WTC11 (cell line): ENCODE data around the gene ZBTB20. TPM values are rescaled to one million over a fixed set of nuclear protein-coding genes. Genes with fewer than 3 reads are reported as not detected.

Source experiments
- ATAC-seq: fragments of 200-7000 bp; cut with Tn5 transposase; 2 replicates; pipeline ENCODE4 v1.10.0; 2021; ENCODE audit warnings: mild to moderate bottlenecking, moderate library complexity
- CTCF ChIA-PET: fragments of 300-600 bp; sonication (Branson Sonifier 250); formaldehyde crosslinking; loops from one replicate; lab custom pipeline; 2021; ENCODE audit warnings: antibody characterized with exemption; lab: Charles Lee
- POLR2A ChIA-PET: fragments of 350-600 bp; sonication (Branson Sonifier 250); formaldehyde crosslinking; loops from one replicate; lab custom pipeline; 2021; ENCODE audit warnings: antibody characterized with exemption; lab: Charles Lee
- DNase-seq: peaks from one replicate; pipeline ENCODE4 v3.0.0; 2021; ENCODE audit warnings: low spot score
- H3K27ac Mint-ChIP-seq: 2 replicates; pipeline ENCODE4 v1.8.0; 2021; ENCODE audit warnings: mixed read lengths
- H3K27me3 Mint-ChIP-seq: 2 replicates; pipeline ENCODE4 v1.8.0; 2021; ENCODE audit warnings: low read depth, mild to moderate bottlenecking, moderate library complexity, mixed read lengths
- H3K36me3 Mint-ChIP-seq: 2 replicates; pipeline ENCODE4 v1.8.0; 2021; ENCODE audit warnings: mixed read lengths
- H3K4me1 Mint-ChIP-seq: 2 replicates; pipeline ENCODE4 v1.8.0; 2022; ENCODE audit warnings: mixed read lengths
- H3K4me3 Mint-ChIP-seq: 2 replicates; pipeline ENCODE4 v1.8.0; 2021; ENCODE audit warnings: mild to moderate bottlenecking, moderate library complexity, mixed read lengths
- H3K9me3 Mint-ChIP-seq: 2 replicates; pipeline ENCODE4 v1.8.0; 2021; ENCODE audit warnings: mixed read lengths
- ARID4B ChIP-seq: sonication (generic); formaldehyde crosslinking; IDR thresholded peaks from 2 replicates; pipeline ENCODE4 v1.8.0; 2023; ENCODE audit warnings: missing genetic modification reagents, mild to moderate bottlenecking, borderline replicate concordance
- FOXJ3 ChIP-seq: sonication (generic); formaldehyde crosslinking; IDR thresholded peaks from 2 replicates; pipeline ENCODE4 v1.9.0; 2021; ENCODE audit warnings: missing genetic modification reagents, mild to moderate bottlenecking, borderline replicate concordance
- JUN ChIP-seq: sonication (generic); formaldehyde crosslinking; IDR thresholded peaks from 2 replicates; pipeline ENCODE4 v1.8.0; 2023; ENCODE audit warnings: mild to moderate bottlenecking, missing genetic modification reagents
- NR3C1 ChIP-seq: sonication (generic); formaldehyde crosslinking; conservative IDR thresholded peaks from 2 replicates; pipeline ENCODE4 v1.8.1; 2023; ENCODE audit warnings: low read depth, mild to moderate bottlenecking, missing genetic modification reagents
- ZNF423 ChIP-seq: fragments of 250-450 bp; sonication (Bioruptor Pico); IDR thresholded peaks from 2 replicates; pipeline ENCODE4 v2.1.2; 2022; ENCODE audit warnings: mild to moderate bottlenecking, moderate library complexity
- ZNF425 ChIP-seq: fragments of 250-450 bp; sonication (Bioruptor Pico); conservative IDR thresholded peaks from 2 replicates; pipeline ENCODE4 v1.9.0; 2021; ENCODE audit warnings: mild to moderate bottlenecking
- total RNA-seq: library from RNA; stranded (reverse); gene quantifications from 3 replicates; pipeline ENCODE4 v1.2.3, GENCODE V29; 2021
- TF ChIP-seq, protein P1 (sequence below): fragments of 250-450 bp; sonication (Bioruptor Pico); IDR thresholded peaks from 2 replicates; pipeline ENCODE4 v2.1.2; 2022; ENCODE audit warnings: mild to moderate bottlenecking, moderate library complexity
- TF ChIP-seq, protein P2 (sequence below): sonication (generic); formaldehyde crosslinking; conservative IDR thresholded peaks from 2 replicates; pipeline ENCODE4 v1.8.1; 2023; ENCODE audit warnings: mild to moderate bottlenecking, low read depth, missing genetic modification reagents, moderate library complexity
- TF ChIP-seq, protein P3 (sequence below): sonication (generic); formaldehyde crosslinking; IDR thresholded peaks from 2 replicates; pipeline ENCODE4 v1.8.1; 2023; ENCODE audit warnings: mild to moderate bottlenecking, missing genetic modification reagents
- TF ChIP-seq, protein P4 (sequence below): sonication (generic); formaldehyde crosslinking; IDR thresholded peaks from 2 replicates; pipeline ENCODE4 v1.8.0; 2022; ENCODE audit warnings: mild to moderate bottlenecking, missing genetic modification reagents

Gene ZBTB20
- total RNA-seq, 1 experiment from 2014 or later = 1.5 TPM

GRCh38 chr3:114671741-114672510 lies 475.2 kb downstream of the ZBTB20 start (continued):
- TF ChIP-seq, protein P1, sequence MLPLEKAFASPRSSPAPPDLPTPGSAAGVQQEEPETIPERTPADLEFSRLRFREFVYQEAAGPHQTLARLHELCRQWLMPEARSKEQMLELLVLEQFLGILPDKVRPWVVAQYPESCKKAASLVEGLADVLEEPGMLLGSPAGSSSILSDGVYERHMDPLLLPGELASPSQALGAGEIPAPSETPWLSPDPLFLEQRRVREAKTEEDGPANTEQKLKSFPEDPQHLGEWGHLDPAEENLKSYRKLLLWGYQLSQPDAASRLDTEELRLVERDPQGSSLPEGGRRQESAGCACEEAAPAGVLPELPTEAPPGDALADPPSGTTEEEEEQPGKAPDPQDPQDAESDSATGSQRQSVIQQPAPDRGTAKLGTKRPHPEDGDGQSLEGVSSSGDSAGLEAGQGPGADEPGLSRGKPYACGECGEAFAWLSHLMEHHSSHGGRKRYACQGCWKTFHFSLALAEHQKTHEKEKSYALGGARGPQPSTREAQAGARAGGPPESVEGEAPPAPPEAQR (CRISPR knock-in tag) = no peak

DNA sequence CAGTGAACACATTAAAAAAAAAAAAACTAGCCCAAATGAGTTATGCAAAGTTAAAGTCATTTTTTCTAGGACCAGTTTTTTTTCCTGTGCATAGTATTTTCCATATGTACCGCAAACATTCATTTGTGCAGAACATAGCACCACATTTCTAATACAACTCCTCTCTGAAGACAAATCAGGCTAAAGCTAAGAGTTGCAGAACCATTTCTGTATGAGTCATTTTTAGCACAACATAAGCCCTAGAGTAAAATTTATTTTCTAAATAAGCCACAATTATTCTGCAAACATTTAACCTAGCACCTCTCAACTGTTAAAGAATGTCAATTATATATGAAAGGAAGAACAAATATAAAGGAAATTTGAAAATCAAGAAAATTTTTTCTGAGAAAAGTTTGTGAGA lies 477.5 kb downstream of the ZBTB20 start:
- no peak overlapping the region for H3K4me3 Mint-ChIP-seq
- CTCF ChIA-PET = no interaction called here
- H3K4me1 Mint-ChIP-seq = peaks cover 37% of the 10 kb centered on the region
- H3K9me3 Mint-ChIP-seq = no peaks in the 10 kb centered on the region
- POLR2A ChIA-PET = interaction anchor here (0.7 kb wide), 2 partner anchors 15 to 45 kb away, joined by 5 to 6 read pairs; no protein-coding TSS in a partner anchor
- no peaks in the 10 kb centered on the region for H3K36me3 Mint-ChIP-seq
- no peak overlapping the region for H3K27ac Mint-ChIP-seq
- DNase-seq = no peak
- TF ChIP-seq NR3C1 (CRISPR knock-in tag) (no peak), FOXJ3 (CRISPR knock-in tag) (no peak), JUN (CRISPR knock-in tag) (no peak), ARID4B (CRISPR knock-in tag) (no peak), ZNF423 (CRISPR knock-in tag) (no peak)
- TF ChIP-seq, protein P2, sequence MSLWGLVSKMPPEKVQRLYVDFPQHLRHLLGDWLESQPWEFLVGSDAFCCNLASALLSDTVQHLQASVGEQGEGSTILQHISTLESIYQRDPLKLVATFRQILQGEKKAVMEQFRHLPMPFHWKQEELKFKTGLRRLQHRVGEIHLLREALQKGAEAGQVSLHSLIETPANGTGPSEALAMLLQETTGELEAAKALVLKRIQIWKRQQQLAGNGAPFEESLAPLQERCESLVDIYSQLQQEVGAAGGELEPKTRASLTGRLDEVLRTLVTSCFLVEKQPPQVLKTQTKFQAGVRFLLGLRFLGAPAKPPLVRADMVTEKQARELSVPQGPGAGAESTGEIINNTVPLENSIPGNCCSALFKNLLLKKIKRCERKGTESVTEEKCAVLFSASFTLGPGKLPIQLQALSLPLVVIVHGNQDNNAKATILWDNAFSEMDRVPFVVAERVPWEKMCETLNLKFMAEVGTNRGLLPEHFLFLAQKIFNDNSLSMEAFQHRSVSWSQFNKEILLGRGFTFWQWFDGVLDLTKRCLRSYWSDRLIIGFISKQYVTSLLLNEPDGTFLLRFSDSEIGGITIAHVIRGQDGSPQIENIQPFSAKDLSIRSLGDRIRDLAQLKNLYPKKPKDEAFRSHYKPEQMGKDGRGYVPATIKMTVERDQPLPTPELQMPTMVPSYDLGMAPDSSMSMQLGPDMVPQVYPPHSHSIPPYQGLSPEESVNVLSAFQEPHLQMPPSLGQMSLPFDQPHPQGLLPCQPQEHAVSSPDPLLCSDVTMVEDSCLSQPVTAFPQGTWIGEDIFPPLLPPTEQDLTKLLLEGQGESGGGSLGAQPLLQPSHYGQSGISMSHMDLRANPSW (CRISPR knock-in tag) = no peak
- TF ChIP-seq, protein P1 (CRISPR knock-in tag) = no peak
- TF ChIP-seq, protein P3, sequence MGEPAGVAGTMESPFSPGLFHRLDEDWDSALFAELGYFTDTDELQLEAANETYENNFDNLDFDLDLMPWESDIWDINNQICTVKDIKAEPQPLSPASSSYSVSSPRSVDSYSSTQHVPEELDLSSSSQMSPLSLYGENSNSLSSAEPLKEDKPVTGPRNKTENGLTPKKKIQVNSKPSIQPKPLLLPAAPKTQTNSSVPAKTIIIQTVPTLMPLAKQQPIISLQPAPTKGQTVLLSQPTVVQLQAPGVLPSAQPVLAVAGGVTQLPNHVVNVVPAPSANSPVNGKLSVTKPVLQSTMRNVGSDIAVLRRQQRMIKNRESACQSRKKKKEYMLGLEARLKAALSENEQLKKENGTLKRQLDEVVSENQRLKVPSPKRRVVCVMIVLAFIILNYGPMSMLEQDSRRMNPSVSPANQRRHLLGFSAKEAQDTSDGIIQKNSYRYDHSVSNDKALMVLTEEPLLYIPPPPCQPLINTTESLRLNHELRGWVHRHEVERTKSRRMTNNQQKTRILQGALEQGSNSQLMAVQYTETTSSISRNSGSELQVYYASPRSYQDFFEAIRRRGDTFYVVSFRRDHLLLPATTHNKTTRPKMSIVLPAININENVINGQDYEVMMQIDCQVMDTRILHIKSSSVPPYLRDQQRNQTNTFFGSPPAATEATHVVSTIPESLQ (CRISPR knock-in tag) = no peak
- no peak for ATAC-seq
- no peaks in the 10 kb centered on the region for H3K27me3 Mint-ChIP-seq

DNA sequence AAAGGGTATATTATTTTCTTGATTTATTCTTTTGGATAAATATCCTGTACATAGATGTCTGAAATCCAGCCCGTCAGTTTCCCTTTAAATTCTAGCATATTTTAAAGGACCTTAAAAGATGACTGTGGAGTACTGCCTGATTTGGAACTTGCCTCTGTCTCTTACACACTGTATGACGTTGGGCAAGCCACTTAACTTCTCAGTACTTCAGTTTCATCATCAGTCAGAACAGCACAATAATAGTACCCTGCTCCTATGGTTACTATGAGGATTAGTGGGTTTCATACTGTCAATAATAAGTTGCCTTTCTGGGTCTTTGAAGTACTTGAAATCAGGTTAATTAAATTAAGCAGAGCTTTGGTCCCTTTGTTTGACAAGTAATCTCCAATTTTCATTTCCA lies 479.0 kb downstream of the ZBTB20 start:
- H3K4me1 Mint-ChIP-seq = peaks cover 23% of the 10 kb centered on the region
- ChIA-PET CTCF (no interaction called here), POLR2A (no interaction called here)
- DNase-seq (no peak), ATAC-seq (no peak)
- no peak overlapping the region for H3K27ac Mint-ChIP-seq
- peaks cover 3% of the 10 kb centered on the region; the same call in 1 of the 2 replicates for H3K36me3 Mint-ChIP-seq
- no peaks in the 10 kb centered on the region for H3K27me3 Mint-ChIP-seq
- H3K4me3 Mint-ChIP-seq = no peak overlapping the region
- peaks cover 5% of the 10 kb centered on the region for H3K9me3 Mint-ChIP-seq
- no peak for TF ChIP-seq ZNF425 (CRISPR knock-in tag)
- TF ChIP-seq, protein P4, sequence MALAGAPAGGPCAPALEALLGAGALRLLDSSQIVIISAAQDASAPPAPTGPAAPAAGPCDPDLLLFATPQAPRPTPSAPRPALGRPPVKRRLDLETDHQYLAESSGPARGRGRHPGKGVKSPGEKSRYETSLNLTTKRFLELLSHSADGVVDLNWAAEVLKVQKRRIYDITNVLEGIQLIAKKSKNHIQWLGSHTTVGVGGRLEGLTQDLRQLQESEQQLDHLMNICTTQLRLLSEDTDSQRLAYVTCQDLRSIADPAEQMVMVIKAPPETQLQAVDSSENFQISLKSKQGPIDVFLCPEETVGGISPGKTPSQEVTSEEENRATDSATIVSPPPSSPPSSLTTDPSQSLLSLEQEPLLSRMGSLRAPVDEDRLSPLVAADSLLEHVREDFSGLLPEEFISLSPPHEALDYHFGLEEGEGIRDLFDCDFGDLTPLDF = no peak
